Measurements from ENCODE around the gene PCBP4. TPM values are rescaled to one million over a fixed set of nuclear protein-coding genes. Genes with fewer than 3 reads are reported as not detected.

The PCBP4 gene
- total RNA-seq, 4 donors from 2014 or later: 39.7 to 261 (median 159) TPM

GRCh38 chr3:51937611-51938450, 29.4 kb downstream of the PCBP4 start:
- H3K36me3 ChIP-seq: no peaks in the 10 kb centered on the region
- H3K9me3 ChIP-seq: no peaks in the 10 kb centered on the region
- no peaks in the 10 kb centered on the region for H3K27me3 ChIP-seq
- intact Hi-C loops (cut with DNase I; ENCODE audit: low total_unique reads): no loop called here
- H3K4me3 ChIP-seq: no peak overlapping the region
- no peak for DNase-seq
- no peak for TF ChIP-seq POLR2A (IDR thresholded peaks at IDR 0.05)
- TF ChIP-seq CTCF (IDR thresholded peaks at IDR 0.05): no peak
- peaks cover 0 to 6% of the 10 kb centered on the region in 2 donors for H3K4me1 ChIP-seq
- no peak overlapping the region for H3K27ac ChIP-seq

- no peaks in the 10 kb centered on the region for H3K9me3 ChIP-seq
- H3K4me3 ChIP-seq: no peak overlapping the region
- intact Hi-C loops (cut with DNase I; ENCODE audit: low total_unique reads): no loop called here
- no peaks in the 10 kb centered on the region for H3K36me3 ChIP-seq
- H3K27me3 ChIP-seq: no peaks in the 10 kb centered on the region
- H3K4me1 ChIP-seq: peaks cover 0 to 6% of the 10 kb centered on the region in 2 donors
- H3K27ac ChIP-seq: no peak overlapping the region
- TF ChIP-seq CTCF (IDR thresholded peaks at IDR 0.05) (no peak), POLR2A (IDR thresholded peaks at IDR 0.05) (no peak)
- no peak for DNase-seq
These were observed 30.2 kb downstream of the PCBP4 start for GRCh38 chr3:51937014-51937413.

GRCh38 chr3:51935886-51936755, 31.1 kb downstream of the PCBP4 start:
- Histone ChIP-seq H3K27ac (no peak overlapping the region), H3K4me3 (no peak overlapping the region), H3K27me3 (no peaks in the 10 kb centered on the region), H3K9me3 (no peaks in the 10 kb centered on the region), H3K36me3 (no peaks in the 10 kb centered on the region), H3K4me1 (peaks cover 0 to 4% of the 10 kb centered on the region in 2 donors)
- no peak for TF ChIP-seq CTCF (IDR thresholded peaks at IDR 0.05)
- TF ChIP-seq POLR2A (IDR thresholded peaks at IDR 0.05): no peak
- intact Hi-C loops (cut with DNase I; ENCODE audit: low total_unique reads): no loop called here
- DNase-seq: no peak

GRCh38 chr3:51934991-51935885, 32.0 kb downstream of the PCBP4 start:
- intact Hi-C loops (cut with DNase I; ENCODE audit: low total_unique reads): no loop called here
- H3K27ac ChIP-seq: no peak overlapping the region
- H3K4me3 ChIP-seq: no peak overlapping the region
- H3K9me3 ChIP-seq: no peaks in the 10 kb centered on the region
- no peak for DNase-seq
- TF ChIP-seq CTCF (IDR thresholded peaks at IDR 0.05) (no peak), POLR2A (IDR thresholded peaks at IDR 0.05) (no peak)
- no peaks in the 10 kb centered on the region for H3K4me1 ChIP-seq
- H3K27me3 ChIP-seq: no peaks in the 10 kb centered on the region
- H3K36me3 ChIP-seq: no peaks in the 10 kb centered on the region
